HG02571 (cell line): Measurements from ENCODE around the gene POP4.

Source experiments
- ATAC-seq: cut with Tn5 transposase; IDR thresholded peaks from one replicate; pipeline ENCODE4 v1.9.1; 2021; ENCODE audit warnings: mild to moderate bottlenecking, moderate library complexity; ENCODE audit not compliant: unreplicated experiment

The POP4 gene

DNA sequence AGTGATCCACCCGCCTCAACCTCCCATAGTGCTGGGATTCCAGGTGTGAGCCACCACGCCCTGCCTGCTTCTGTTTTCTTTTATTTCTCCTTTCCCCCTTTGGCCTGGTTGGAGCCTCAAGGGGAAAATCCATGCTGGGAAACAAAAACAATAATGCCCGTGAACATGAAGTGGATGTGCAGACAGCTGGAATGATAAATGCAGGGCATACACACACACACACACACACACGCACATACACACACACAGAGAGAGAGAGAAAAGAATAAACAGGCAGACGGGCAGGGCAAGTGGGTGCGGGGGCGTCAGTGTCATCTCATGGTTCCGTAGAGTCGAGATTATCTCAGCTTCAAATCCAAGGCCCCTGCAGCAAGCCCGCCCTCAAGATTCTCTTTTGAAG is 54.8 kb downstream of the POP4 start:
- ATAC-seq: no peak

- no peak for ATAC-seq
Observed at GRCh38 chr19:29662278-29662603, 56.2 kb downstream of the POP4 start.

GRCh38 chr19:29662604-29663404 is 56.7 kb downstream of the POP4 start:
- no peak for ATAC-seq

GRCh38 chr19:29663861-29664752 is 58.0 kb downstream of the POP4 start:
- ATAC-seq: no peak

- no peak for ATAC-seq
Observed at GRCh38 chr19:29664753-29665214, 58.7 kb downstream of the POP4 start.

DNA sequence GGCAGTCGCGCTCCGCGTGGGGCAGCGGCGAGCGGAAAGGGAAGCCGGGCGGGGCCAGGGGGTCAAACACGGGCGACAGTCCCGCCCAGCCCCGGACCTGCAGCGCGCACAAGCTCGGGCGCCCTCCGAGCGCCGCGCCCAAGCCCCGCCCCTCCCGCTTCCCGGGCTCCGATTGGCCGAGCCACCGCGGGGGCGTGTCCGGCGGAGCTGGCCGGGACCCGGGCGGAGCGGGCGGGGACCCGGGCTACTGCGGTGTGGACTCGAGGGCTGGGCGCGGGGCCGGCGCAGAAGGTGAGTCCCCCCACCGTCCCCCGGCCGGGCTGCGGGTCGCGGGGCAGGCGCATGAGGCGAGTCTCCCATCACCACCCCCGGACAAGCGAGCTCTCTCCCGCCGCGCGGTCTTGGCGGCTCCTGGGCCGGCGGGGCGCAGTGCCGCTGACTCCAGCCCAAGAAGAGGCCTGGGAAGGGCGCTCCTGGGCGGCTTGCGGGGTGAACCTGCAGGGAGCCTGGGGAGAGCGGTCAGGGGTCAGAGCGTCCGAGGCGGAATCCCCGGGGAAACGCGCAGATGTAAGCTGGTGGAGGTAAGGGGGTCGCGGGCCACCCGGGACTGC is 59.2 kb downstream of the POP4 start, which contains the start of gene PLEKHF1:
TSS of gene PLEKHF1 (plus strand) at position 247 of the 611 bp plus-strand sequence. CDS start 8,379 bp downstream, outside the sequence.
- peak; percentile 90 for ATAC-seq

DNA sequence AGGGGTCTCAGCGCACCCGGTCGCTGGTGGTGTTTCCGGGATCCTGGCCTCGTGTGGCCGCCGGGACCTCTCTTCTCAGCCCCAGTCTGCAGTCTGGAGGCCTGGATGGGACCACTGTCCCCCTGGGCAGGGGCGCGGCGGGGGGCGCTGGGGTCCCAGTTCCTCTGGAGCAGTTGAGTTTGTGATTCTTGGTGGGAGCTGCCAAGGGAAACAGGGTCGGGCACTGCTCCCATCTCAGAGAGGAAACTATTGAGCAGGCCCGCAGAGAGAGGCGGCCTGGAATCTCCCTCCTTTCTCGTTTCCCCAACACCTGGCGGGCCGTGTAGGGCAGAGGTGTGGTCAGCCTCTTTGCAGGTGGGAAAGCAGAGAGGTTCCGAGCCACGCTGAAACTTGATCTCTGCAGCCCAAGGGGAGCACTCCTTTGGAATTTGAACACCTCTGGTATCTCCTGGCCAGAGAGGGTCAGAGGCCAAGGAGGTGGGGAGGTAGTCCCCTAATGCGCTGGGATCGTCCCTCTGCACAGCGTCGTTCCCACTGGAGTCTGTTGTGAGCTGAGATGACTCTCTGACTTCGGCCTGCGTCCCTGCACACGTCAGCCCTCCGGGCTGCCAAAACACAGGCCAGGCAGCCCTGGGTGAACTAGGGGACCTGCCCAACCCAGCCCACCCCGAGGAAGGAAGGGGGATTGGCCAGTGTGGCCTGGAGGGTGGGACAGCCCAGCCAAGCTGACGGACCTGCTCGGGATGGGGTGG is 59.9 kb downstream of the POP4 start:
- ATAC-seq: no peak
